ENCODE measurements around the gene NPAS3. TPM values are rescaled to one million over a fixed set of nuclear protein-coding genes. Genes with fewer than 3 reads are reported as not detected.

Gene NPAS3
- total and polyA plus RNA-seq, 2 of the 13 experiments (the other 11 are each of a cell fraction or from before 2014, with no cell fraction given), result not detected

- TF ChIP-seq THAP7 (CRISPR knock-in tag; IDR thresholded peaks at IDR 0.05) (no peak), ZNF124 (CRISPR knock-in tag; IDR thresholded peaks at IDR 0.05) (no peak), ZNF207 (IDR thresholded peaks at IDR 0.05; ENCODE audit: borderline replicate concordance) (no peak), SNAI1 (CRISPR knock-in tag; IDR thresholded peaks at IDR 0.05; ENCODE audit: borderline replicate concordance) (no peak), HNF1B (CRISPR knock-in tag; IDR thresholded peaks at IDR 0.05) (no peak)
These were observed 180.0 kb downstream of the NPAS3 start (continued) for GRCh38 chr14:33118668-33119067.

- FAIRE-seq, result no peak
- ChIA-PET CTCF (ENCODE audit: low intra/inter-chr PET ratio, low total read pairs) (no interaction called here), POLR2A (no interaction called here)
- Histone ChIP-seq H2AFZ (ENCODE audit: low read length) (no peak overlapping the region), H3K27me3 (ENCODE audit: control insufficient read depth in 1 of 2, insufficient read depth in 2 of 2, low read length in 2 of 2) (no peaks in the 10 kb centered on the region), H3K4me2 (ENCODE audit: low read depth, low read length) (no peak overlapping the region), H3K27ac (ENCODE audit: extremely low read length, insufficient read depth, low read length) (no peak overlapping the region), H3K79me2 (ENCODE audit: insufficient read depth, low read length) (no peaks in the 10 kb centered on the region), H3K9me3 (ENCODE audit: low read length) (peaks cover 27% of the 10 kb centered on the region), H3K9ac (ENCODE audit: insufficient read depth, low read depth, low read length) (no peak overlapping the region), H3K4me1 (ENCODE audit: insufficient read depth, low read length) (no peaks in the 10 kb centered on the region), H4K20me1 (ENCODE audit: insufficient read depth, low read length) (no peaks in the 10 kb centered on the region), H3K36me3 (replicated peaks in 1 of 2; ENCODE audit: control insufficient read depth in 1 of 2, insufficient read depth in 2 of 2, low read length in 2 of 2) (no peaks in the 10 kb centered on the region), H3K4me3 (replicated peaks in 1 of 3; ENCODE audit: insufficient read depth in 1 of 3, low read depth in 2 of 3, low read length in 3 of 3) (no peak overlapping the region)
- ATAC-seq, result no peak
- TF ChIP-seq ATF1 (CRISPR knock-in tag; IDR thresholded peaks at IDR 0.05) (no peak), E2F5 (CRISPR knock-in tag; conservative IDR thresholded peaks at IDR 0.05) (no peak), FOXA1 (IDR thresholded peaks at IDR 0.05) (no peak), FOXA1 (CRISPR knock-in tag; IDR thresholded peaks at IDR 0.05) (no peak), FOXO4 (CRISPR knock-in tag; conservative IDR thresholded peaks at IDR 0.05) (no peak), TEAD3 (CRISPR knock-in tag; optimal IDR thresholded peaks at IDR 0.05; ENCODE audit: borderline replicate concordance) (no peak)
- BruUV-seq (replicated peaks), result no TSS peak
- DNase-seq (ENCODE audit: low spot score), result no peak
- in situ Hi-C loops (cut with HindIII; ENCODE audit: extremely low pct_ligation_motif_present, low pct_unique_long_range_greater_than_20kb) (no loop called here), intact Hi-C loops (cut with micrococcal nuclease; ENCODE audit: unreplicated experiment) (no loop called here)
- 23% methylated on average over 3 of the region's 3 CpGs for WGBS (ENCODE audit: low lambda C conversion rate)
These were observed 181.7 kb downstream of the NPAS3 start for GRCh38 chr14:33120341-33120740.

Measured in HepG2 (cell line).